Measurements from ENCODE around the gene CACNA2D3.

Gene CACNA2D3

GRCh38 chr3:54481606-54482365 is 359.4 kb downstream of the CACNA2D3 start:
- no peak overlapping the region for H3K4me3 ChIP-seq (ENCODE audit: low read length)
- no peak for DNase-seq (ENCODE audit: low read depth)
- no peak for TF ChIP-seq CTCF (IDR thresholded peaks at IDR 0.05; ENCODE audit: insufficient read depth, low read depth, low read length, missing control alignments)

GRCh38 chr3:54484334-54484733 is 362.0 kb downstream of the CACNA2D3 start:
- TF ChIP-seq CTCF (IDR thresholded peaks at IDR 0.05; ENCODE audit: insufficient read depth, low read depth, low read length, missing control alignments): no peak
- H3K4me3 ChIP-seq (ENCODE audit: low read length): no peak overlapping the region
- DNase-seq (ENCODE audit: low read depth): no peak

GRCh38 chr3:54486317-54486716 is 364.0 kb downstream of the CACNA2D3 start:
- no peak for DNase-seq (ENCODE audit: low read depth)
- TF ChIP-seq CTCF (IDR thresholded peaks at IDR 0.05; ENCODE audit: insufficient read depth, low read depth, low read length, missing control alignments): no peak
- no peak overlapping the region for H3K4me3 ChIP-seq (ENCODE audit: low read length)

- DNase-seq (ENCODE audit: low read depth): no peak
- H3K4me3 ChIP-seq (ENCODE audit: low read length): no peak overlapping the region
- no peak for TF ChIP-seq CTCF (IDR thresholded peaks at IDR 0.05; ENCODE audit: insufficient read depth, low read depth, low read length, missing control alignments)
Observed at GRCh38 chr3:54488297-54488696, 365.9 kb downstream of the CACNA2D3 start.

- no peak for TF ChIP-seq CTCF (IDR thresholded peaks at IDR 0.05; ENCODE audit: insufficient read depth, low read depth, low read length, missing control alignments)
Observed at GRCh38 chr3:54494209-54494608, 371.9 kb downstream of the CACNA2D3 start.

GRCh38 chr3:54506603-54507002 is 384.3 kb downstream of the CACNA2D3 start:
- DNase-seq (ENCODE audit: low read depth): no peak

More at GRCh38 chr3:54494209-54494608, 371.9 kb downstream of the CACNA2D3 start:
- DNase-seq (ENCODE audit: low read depth): no peak
- no peak overlapping the region for H3K4me3 ChIP-seq (ENCODE audit: low read length)

More at GRCh38 chr3:54506603-54507002, 384.3 kb downstream of the CACNA2D3 start:
- H3K4me3 ChIP-seq (ENCODE audit: low read length): no peak overlapping the region
- TF ChIP-seq CTCF (IDR thresholded peaks at IDR 0.05; ENCODE audit: insufficient read depth, low read depth, low read length, missing control alignments): no peak

Measured in epithelial cell of esophagus (primary cell).